OCI-LY3 (cell line): ENCODE data around the gene GOLT1B.

ENCODE experiments used
- EZH2phosphoT487 ChIP-seq: fragments of 200-600 bp; shearing (Covaris generic); IDR thresholded peaks from 2 replicates; pipeline ENCODE4 v1.6.1; 2018; ENCODE audit warnings: antibody characterized with exemption, mixed run types, low read depth
- TF ChIP-seq, protein P1 (sequence below): fragments of 200-600, 300-600 bp; sonication (generic); IDR thresholded peaks from 2 replicates; pipeline ENCODE4 v1.5.1; 2014; ENCODE audit warnings: antibody characterized with exemption, low read length, low read depth

GRCh38 chr12:21553329-21553675 is 51.7 kb downstream of the GOLT1B start:
- TF ChIP-seq, protein P1, sequence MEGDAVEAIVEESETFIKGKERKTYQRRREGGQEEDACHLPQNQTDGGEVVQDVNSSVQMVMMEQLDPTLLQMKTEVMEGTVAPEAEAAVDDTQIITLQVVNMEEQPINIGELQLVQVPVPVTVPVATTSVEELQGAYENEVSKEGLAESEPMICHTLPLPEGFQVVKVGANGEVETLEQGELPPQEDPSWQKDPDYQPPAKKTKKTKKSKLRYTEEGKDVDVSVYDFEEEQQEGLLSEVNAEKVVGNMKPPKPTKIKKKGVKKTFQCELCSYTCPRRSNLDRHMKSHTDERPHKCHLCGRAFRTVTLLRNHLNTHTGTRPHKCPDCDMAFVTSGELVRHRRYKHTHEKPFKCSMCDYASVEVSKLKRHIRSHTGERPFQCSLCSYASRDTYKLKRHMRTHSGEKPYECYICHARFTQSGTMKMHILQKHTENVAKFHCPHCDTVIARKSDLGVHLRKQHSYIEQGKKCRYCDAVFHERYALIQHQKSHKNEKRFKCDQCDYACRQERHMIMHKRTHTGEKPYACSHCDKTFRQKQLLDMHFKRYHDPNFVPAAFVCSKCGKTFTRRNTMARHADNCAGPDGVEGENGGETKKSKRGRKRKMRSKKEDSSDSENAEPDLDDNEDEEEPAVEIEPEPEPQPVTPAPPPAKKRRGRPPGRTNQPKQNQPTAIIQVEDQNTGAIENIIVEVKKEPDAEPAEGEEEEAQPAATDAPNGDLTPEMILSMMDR = no peak
- no peak for TF ChIP-seq EZH2phosphoT487
